AG04449 (cell line): ENCODE results near the gene RBM19.

Experiments
- CTCF ChIA-PET: fragments of 350-600 bp; formaldehyde crosslinking; extraction: SDS; loops from one replicate; lab custom pipeline; 2021; ENCODE audit warnings: antibody characterized with exemption; lab: Yijun Ruan, JAX
- POLR2A ChIA-PET: fragments of 400-600, 350-600 bp; formaldehyde crosslinking; extraction: SDS; loops from one replicate; lab custom pipeline; 2020; ENCODE audit warnings: antibody characterized with exemption, inconsistent platforms; lab: Yijun Ruan, JAX
- DNase-seq: peaks from one replicate; pipeline ENCODE4 v3.0.0-alpha.2; 2010; ENCODE audit warnings: low read depth, low spot score
- H3K4me3 ChIP-seq: 2 replicates; pipeline ENCODE4 v1.5.1; 2011; ENCODE audit warnings: low read depth, mild to moderate bottlenecking, control low read depth, low read length
- CTCF ChIP-seq: IDR thresholded peaks from one replicate; pipeline ENCODE4 v1.5.1; 2011; ENCODE audit warnings: mild to moderate bottlenecking, moderate library complexity, low read length, control low read depth, inconsistent platforms; ENCODE audit not compliant: insufficient read depth; ENCODE audit errors: missing control alignments

The RBM19 gene

GRCh38 chr12:113939867-113940266, 26.3 kb downstream of the RBM19 start:
- ChIA-PET CTCF (no interaction called here), POLR2A (no interaction called here)
- no peak overlapping the region for H3K4me3 ChIP-seq
- TF ChIP-seq CTCF: no peak
- no peak for DNase-seq

DNA sequence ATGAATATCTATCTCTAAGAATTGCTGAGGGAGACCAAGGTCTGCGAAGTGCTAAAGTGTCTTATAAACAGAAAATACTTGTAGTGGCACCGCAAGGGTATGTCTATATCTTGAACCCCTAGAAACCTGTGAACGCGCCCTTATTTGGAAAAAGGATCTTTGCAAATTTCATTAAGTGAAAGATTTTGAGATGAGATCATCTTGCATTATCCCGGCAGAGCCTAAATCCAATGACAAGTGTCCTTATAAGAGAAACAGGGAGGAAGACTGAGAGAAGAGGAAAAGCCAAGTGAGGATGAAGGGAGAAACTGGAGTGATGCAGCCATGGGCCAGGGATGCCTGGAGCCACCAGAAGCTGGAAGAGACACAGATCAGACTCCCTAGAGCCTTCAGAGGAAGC, 27.7 kb downstream of the RBM19 start:
- POLR2A ChIA-PET: no interaction called here
- CTCF ChIA-PET: interaction anchor here (1.0 to 1.1 kb wide), 2 partner anchors 11 to 16 kb away, joined by 3 read pairs; no protein-coding TSS in a partner anchor
- no peak for TF ChIP-seq CTCF
- H3K4me3 ChIP-seq: no peak overlapping the region
- no peak for DNase-seq

GRCh38 chr12:113936460-113936859, 29.7 kb downstream of the RBM19 start:
- no peak for DNase-seq

GRCh38 chr12:113935459-113935858, 30.7 kb downstream of the RBM19 start:
- DNase-seq: no peak
- ChIA-PET POLR2A (no interaction called here), CTCF (no interaction called here)
- H3K4me3 ChIP-seq: no peak overlapping the region
- TF ChIP-seq CTCF: no peak

More at GRCh38 chr12:113936460-113936859, 29.7 kb downstream of the RBM19 start:
- ChIA-PET POLR2A (no interaction called here), CTCF (no interaction called here)
- no peak for TF ChIP-seq CTCF
- no peak overlapping the region for H3K4me3 ChIP-seq

DNA sequence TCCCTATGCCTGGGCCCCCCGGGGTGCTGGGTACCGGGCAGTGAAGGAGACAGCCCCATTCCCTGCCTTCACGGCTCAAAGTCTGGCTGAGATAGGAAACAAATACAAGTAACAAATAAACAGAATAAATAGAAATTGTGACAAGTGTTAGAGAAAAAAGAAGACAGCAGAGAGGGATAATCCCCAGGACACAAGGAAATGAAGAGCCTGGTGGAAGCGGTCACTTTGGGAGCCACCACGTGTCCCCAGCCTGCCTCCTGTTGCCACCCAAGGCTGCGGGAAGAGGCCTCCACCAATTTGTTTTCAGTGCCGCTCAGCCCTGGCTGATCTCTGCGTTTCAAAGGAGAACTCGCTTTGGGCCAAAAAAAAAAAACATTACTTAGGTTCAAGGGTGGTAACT, 31.2 kb downstream of the RBM19 start:
- no peak for TF ChIP-seq CTCF
- POLR2A ChIA-PET: no interaction called here
- no peak for DNase-seq
- CTCF ChIA-PET: interaction anchor here (1.3 kb wide), 1 partner anchor 17 kb away, joined by 3 read pairs; no protein-coding TSS in a partner anchor
- H3K4me3 ChIP-seq: no peak overlapping the region

GRCh38 chr12:113934060-113934814, 31.9 kb downstream of the RBM19 start:
- CTCF ChIA-PET: interaction anchor here (0.8 to 1.3 kb wide), 2 partner anchors 17 to 22 kb away, joined by 3 read pairs; no protein-coding TSS in a partner anchor

More at GRCh38 chr12:113934060-113934814, 31.9 kb downstream of the RBM19 start:
- H3K4me3 ChIP-seq: no peak overlapping the region
- no peak for DNase-seq
- POLR2A ChIA-PET: no interaction called here
- TF ChIP-seq CTCF: no peak
